Measurements from ENCODE around the gene PPIL3.

Gene PPIL3

GRCh38 chr2:200861617-200862155 is 27.2 kb downstream of the PPIL3 start:
- DNase-seq (ENCODE audit: low read depth in 1 of 2, low spot score in 1 of 2) = no peak

GRCh38 chr2:200860092-200860795 is 28.6 kb downstream of the PPIL3 start:
- no peak for DNase-seq (ENCODE audit: low read depth in 1 of 2, low spot score in 1 of 2)

GRCh38 chr2:200856806-200857205 is 32.1 kb downstream of the PPIL3 start:
- no peak for DNase-seq (ENCODE audit: low read depth in 1 of 2, low spot score in 1 of 2)

GRCh38 chr2:200852605-200853004 is 36.3 kb downstream of the PPIL3 start:
- no peak for DNase-seq (ENCODE audit: low read depth in 1 of 2, low spot score in 1 of 2)

GRCh38 chr2:200851398-200852248 is 37.3 kb downstream of the PPIL3 start:
- no peak for DNase-seq (ENCODE audit: low read depth in 1 of 2, low spot score in 1 of 2)

- no peak for DNase-seq (ENCODE audit: low read depth in 1 of 2, low spot score in 1 of 2)
These were observed 38.2 kb downstream of the PPIL3 start for GRCh38 chr2:200850512-200851256.

GRCh38 chr2:200847939-200848338 is 40.9 kb downstream of the PPIL3 start:
- DNase-seq (ENCODE audit: low read depth in 1 of 2, low spot score in 1 of 2) = no peak

- no peak for DNase-seq (ENCODE audit: low read depth in 1 of 2, low spot score in 1 of 2)
These were observed 41.6 kb downstream of the PPIL3 start for GRCh38 chr2:200847269-200847668.

GRCh38 chr2:200845669-200846325 is 43.1 kb downstream of the PPIL3 start:
- DNase-seq (ENCODE audit: low read depth in 1 of 2, low spot score in 1 of 2) = no peak

GRCh38 chr2:200845194-200845593 is 43.7 kb downstream of the PPIL3 start:
- DNase-seq (ENCODE audit: low read depth in 1 of 2, low spot score in 1 of 2) = no peak

GRCh38 chr2:200843993-200844948 is 44.6 kb downstream of the PPIL3 start:
- DNase-seq (ENCODE audit: low read depth in 1 of 2, low spot score in 1 of 2) = no peak

GRCh38 chr2:200839513-200839912 is 49.4 kb downstream of the PPIL3 start:
- DNase-seq (ENCODE audit: low read depth in 1 of 2, low spot score in 1 of 2) = no peak

GRCh38 chr2:200834701-200835100 is 54.2 kb downstream of the PPIL3 start:
- no peak for DNase-seq (ENCODE audit: low read depth in 1 of 2, low spot score in 1 of 2)

- no peak for DNase-seq (ENCODE audit: low read depth in 1 of 2, low spot score in 1 of 2)
These were observed 59.6 kb downstream of the PPIL3 start for GRCh38 chr2:200829258-200829655.

- no peak for DNase-seq (ENCODE audit: low read depth in 1 of 2, low spot score in 1 of 2)
These were observed 60.2 kb downstream of the PPIL3 start for GRCh38 chr2:200828572-200829257.

GRCh38 chr2:200828104-200828503 is 60.8 kb downstream of the PPIL3 start:
- no peak for DNase-seq (ENCODE audit: low read depth in 1 of 2, low spot score in 1 of 2)

- no peak for DNase-seq (ENCODE audit: low read depth in 1 of 2, low spot score in 1 of 2)
These were observed 67.1 kb downstream of the PPIL3 start for GRCh38 chr2:200821686-200822245.
